ENCODE measurements around the gene FBXL2.
"Not testable (repeated sequence)": the region's sequence is repeated elsewhere in the genome, so short reads cannot be mapped to it uniquely, and the experiment has no call there.

FBXL2 gene

GRCh38 chr3:33317963-33318709, 40.9 kb downstream of the FBXL2 start:
- DNase-seq = no peak

GRCh38 chr3:33318710-33319380, 41.6 kb downstream of the FBXL2 start:
- no peak for DNase-seq

- no peak for DNase-seq
These were observed 45.2 kb downstream of the FBXL2 start for GRCh38 chr3:33322412-33322811.

- no peak for DNase-seq
These were observed 54.2 kb downstream of the FBXL2 start for GRCh38 chr3:33331414-33331813.

DNA sequence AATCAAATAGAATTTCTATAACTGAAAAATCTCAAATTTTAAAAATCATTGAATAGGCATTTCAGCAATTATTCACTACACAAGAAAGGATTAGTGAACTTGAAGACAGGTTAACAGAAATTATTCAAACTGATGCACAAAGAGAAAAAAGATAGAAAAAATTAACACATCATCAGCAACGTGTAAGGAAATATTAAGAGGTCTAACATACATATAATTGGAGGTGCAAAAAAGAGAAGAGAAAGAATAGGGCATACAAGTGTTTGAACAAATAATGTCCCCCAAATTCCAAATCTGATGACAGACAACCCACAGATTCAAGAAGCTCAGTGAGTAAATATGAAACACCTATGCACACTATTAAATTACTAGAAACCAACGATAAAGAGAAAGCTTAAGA, 57.1 kb downstream of the FBXL2 start:
- no peak for DNase-seq

GRCh38 chr3:33338936-33339465, 61.8 kb downstream of the FBXL2 start:
- not testable (repeated sequence) for DNase-seq

- no peak for DNase-seq
These were observed 62.5 kb downstream of the FBXL2 start for GRCh38 chr3:33339758-33340157.

- no peak for DNase-seq
These were observed 78.4 kb downstream of the FBXL2 start for GRCh38 chr3:33355611-33356010.

GRCh38 chr3:33358172-33358781, 81.0 kb downstream of the FBXL2 start:
- DNase-seq = no peak

- no peak for DNase-seq
These were observed 83.0 kb downstream of the FBXL2 start for GRCh38 chr3:33360136-33360825.

GRCh38 chr3:33363113-33363800, 86.0 kb downstream of the FBXL2 start:
- no peak for DNase-seq

GRCh38 chr3:33364060-33364459, 86.8 kb downstream of the FBXL2 start:
- no peak for DNase-seq

DNA sequence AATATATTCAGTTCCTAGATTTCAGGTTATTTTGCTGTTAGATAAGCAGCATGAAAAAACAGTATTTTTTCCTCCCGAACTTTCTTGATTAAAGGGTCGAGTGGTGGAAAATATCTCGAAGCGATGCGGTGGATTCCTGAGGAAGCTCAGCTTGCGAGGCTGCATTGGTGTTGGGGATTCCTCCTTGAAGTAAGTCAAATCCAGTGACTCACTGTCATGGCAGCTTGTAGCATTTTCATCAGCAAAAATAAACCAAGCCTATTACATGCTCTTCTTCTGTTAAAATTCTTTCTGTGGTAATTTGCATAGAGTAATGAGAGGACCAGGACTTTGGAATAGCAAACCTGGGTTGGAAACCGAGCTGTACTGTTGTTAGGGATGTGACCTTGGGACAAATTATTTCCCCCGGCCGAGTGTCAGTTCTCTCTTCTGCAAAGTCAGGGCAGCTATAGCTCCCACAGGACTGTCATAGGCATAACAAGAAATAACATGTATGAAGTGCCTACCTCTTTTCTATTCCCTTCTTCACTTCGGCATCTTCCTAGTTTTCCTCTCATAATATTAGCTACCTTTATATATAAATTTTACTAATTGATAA, 87.4 kb downstream of the FBXL2 start:
- DNase-seq = no peak

DNA sequence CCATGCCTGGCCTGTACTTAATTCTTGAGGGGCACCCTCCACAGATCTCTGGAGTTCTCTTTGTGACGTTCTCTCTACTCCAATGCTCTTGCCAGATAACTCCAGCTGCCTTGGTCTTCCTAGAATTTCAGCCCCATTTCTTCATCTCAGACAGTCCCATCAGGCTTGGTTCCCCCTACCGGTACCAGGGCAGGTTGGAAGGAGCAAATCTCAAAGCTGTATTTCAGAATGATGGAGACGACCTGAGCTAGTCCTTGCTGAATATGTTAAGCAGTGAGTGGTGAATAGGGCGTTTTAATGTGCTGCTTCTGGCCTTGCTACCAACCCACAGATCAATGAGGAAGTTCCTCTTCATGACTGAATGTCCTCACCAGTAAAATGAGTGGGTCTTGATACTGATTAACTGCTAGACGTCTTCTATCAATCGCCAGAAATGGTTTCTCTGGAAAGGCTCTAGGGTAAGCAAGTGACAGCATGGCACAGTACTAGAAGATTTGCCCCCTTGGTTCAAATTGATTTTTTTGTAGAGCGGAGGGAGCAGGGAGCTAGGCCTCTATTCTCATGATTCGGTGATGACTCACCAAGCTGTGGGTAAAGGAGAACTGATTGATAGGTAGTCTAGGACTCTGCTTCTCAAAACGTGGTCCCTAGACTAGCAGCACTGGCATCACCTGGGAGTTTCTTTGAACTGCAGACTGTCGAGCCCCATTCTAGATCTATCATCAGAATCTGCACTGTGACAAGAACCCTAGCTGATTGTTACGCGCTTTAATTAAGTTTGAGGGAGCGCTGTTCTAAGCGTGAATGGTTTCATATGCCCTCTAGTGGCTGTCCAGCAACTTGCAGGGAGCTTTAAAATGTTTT, 95.2 kb downstream of the FBXL2 start:
- DNase-seq = peak; percentile 38

DNA sequence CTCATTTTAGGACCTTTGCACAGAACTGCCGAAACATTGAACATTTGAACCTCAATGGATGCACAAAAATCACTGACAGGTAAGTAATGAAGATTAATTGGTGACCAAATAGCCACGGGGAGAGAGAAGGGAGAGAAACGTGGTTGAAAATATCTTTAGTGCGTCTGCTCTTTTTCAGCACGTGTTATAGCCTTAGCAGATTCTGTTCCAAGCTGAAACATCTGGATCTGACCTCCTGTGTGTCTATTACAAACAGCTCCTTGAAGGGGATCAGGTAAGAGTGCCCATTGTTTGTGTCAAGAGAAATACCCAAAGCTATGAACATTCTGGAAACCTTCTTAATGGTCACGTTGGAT, 95.8 kb downstream of the FBXL2 start:
- DNase-seq = no peak

GRCh38 chr3:33377489-33377888, 100.2 kb downstream of the FBXL2 start:
- DNase-seq = no peak

DNA sequence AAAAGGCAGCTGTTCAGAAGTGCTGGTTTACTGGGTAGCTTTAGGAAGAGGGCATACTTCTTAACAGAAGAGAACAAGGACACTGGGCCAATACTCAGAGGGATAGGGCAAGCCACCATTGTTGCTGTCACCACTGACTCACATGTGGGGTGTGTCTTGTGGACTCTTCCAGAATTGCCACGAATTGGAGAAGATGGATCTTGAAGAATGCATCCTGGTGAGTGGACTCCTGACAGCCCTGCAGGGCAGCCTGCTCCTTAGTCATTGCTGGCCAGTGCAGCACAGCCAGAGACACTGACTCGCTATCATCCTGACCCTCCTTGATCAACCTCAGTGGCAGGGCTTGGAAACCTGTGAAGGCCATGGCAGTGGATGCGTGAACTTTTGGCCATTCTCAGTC, 100.7 kb downstream of the FBXL2 start:
- DNase-seq = no peak

GRCh38 chr3:33380653-33381052, 103.4 kb downstream of the FBXL2 start:
- DNase-seq = no peak

DNA sequence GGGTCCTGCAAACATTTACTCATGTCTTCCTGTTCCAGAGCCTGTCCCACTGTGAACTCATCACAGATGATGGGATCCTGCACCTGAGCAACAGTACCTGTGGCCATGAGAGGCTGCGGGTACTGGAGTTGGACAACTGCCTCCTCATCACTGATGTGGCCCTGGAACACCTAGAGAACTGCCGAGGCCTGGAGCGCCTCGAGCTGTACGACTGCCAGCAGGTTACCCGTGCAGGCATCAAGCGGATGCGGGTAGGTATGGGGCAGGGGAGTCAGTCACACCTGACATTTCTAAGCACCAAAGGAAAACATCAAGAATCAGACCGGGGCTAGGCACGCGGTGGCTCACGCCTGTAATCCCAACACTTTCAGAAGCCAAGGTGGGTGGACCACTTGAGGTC, 106.7 kb downstream of the FBXL2 start:
- no peak for DNase-seq

DNA sequence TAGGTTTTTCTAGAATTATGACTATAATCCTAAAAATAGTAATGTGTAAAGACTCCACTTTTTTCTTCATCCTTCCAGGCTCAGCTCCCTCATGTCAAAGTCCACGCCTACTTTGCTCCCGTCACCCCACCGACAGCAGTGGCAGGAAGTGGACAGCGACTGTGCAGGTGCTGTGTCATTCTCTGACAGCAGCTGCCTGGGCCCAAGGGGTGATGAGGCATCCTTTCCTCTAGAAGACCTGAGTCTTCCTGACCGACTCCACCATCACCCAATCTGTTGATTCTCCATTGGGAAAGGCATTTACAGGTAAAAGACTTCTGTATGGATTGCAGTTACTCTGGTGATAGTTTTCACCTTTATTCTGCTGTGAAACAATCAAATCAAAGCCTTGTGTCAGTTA, 108.2 kb downstream of the FBXL2 start:
- peak; percentile 19 for DNase-seq

DNA sequence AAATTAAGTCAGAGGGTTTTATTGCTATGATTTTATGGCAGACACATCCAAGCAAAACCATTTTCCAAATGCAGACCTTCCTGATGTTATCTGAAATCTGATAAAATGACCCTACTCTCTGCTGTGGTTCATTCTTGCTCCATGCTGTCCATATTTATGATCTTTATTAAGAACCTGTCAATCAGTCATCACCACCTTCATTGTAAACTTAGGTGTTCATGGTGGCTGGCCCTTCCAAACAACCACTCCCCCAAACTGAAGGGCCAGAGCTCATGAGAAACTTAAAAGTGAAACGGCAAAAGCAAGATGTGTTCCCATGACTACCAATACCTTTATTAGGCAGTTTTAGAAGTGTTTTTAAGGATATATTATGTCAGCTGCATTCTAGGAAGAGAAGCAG, 109.4 kb downstream of the FBXL2 start:
- DNase-seq = no peak

Measured in activated naive CD4-positive, alpha-beta T cell treated with Interleukin-2 at 50 U/mL for 16 hours (primary cell).